ENCODE measurements around the gene ZFAND6. TPM values are rescaled to one million over a fixed set of nuclear protein-coding genes. Genes with fewer than 3 reads are reported as not detected.
A peak's percentile ranks its signal among the peaks of the same experiment; 100 is the strongest.
"Not testable (repeated sequence)": the region's sequence is repeated elsewhere in the genome, so short reads cannot be mapped to it uniquely, and the experiment has no call there.

The ZFAND6 gene
- total RNA-seq, 4 donors from 2014 or later = 119 to 452 (median 172) TPM

- Histone ChIP-seq H3K27ac (peak within 1 kb of the TSS; percentile 77 to 91), H3K9me3 (no peaks in the 10 kb centered on the region), H3K4me1 (peaks cover 0 to 3% of the 10 kb centered on the region in 2 donors), H3K36me3 (no peaks in the 10 kb centered on the region), H3K4me3 (peak within 1 kb of the TSS; percentile 76 to 81), H3K27me3 (no peaks in the 10 kb centered on the region)
- TF ChIP-seq, protein P1, sequence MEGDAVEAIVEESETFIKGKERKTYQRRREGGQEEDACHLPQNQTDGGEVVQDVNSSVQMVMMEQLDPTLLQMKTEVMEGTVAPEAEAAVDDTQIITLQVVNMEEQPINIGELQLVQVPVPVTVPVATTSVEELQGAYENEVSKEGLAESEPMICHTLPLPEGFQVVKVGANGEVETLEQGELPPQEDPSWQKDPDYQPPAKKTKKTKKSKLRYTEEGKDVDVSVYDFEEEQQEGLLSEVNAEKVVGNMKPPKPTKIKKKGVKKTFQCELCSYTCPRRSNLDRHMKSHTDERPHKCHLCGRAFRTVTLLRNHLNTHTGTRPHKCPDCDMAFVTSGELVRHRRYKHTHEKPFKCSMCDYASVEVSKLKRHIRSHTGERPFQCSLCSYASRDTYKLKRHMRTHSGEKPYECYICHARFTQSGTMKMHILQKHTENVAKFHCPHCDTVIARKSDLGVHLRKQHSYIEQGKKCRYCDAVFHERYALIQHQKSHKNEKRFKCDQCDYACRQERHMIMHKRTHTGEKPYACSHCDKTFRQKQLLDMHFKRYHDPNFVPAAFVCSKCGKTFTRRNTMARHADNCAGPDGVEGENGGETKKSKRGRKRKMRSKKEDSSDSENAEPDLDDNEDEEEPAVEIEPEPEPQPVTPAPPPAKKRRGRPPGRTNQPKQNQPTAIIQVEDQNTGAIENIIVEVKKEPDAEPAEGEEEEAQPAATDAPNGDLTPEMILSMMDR (IDR thresholded peaks at IDR 0.05) = no peak
- TF ChIP-seq POLR2A (IDR thresholded peaks at IDR 0.05) = peak; percentile 21 to 41
- intact Hi-C loops (cut with DNase I; ENCODE audit: low total_unique reads) = loop anchor here (2.0 kb wide), 1 partner anchor 94 kb away; the partner anchor contains the start of gene ZFAND6
- no peak for DNase-seq
Measured at GRCh38 chr15:80152896-80153876, 93.7 kb downstream of the ZFAND6 start, which contains the start of gene FAH. Gene FAH (plus strand): TSS chr15:80152999. CDS start chr15:80153055, 56 bp downstream.

DNA sequence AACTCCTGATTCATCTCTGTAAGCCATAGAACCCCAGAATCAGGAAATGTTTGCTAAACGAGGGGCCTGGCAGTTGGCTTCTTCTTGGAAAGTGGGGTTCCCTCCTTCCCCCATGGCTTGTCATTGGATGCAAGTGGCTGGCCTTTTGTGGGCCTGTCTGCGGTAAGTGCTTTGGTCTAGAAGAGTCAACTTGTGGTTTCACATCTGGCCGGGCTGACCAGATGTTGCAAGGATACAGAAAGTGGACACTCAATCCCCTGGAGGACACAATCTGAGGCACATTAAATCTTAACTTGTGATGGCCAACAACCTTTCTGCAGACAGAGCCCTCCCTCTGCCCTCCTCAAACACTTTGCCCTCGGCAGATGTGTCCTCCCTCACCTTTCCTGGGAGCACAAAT lies 94.4 kb downstream of the ZFAND6 start:
- H3K27me3 ChIP-seq = no peaks in the 10 kb centered on the region
- DNase-seq = no peak
- H3K36me3 ChIP-seq = no peaks in the 10 kb centered on the region
- H3K4me3 ChIP-seq = peak overlapping the region in 1 of 2 donors; percentile 81
- peaks cover 0 to 3% of the 10 kb centered on the region in 2 donors for H3K4me1 ChIP-seq
- H3K9me3 ChIP-seq = no peaks in the 10 kb centered on the region
- peak overlapping the region; percentile 77 to 91 for H3K27ac ChIP-seq
- intact Hi-C loops (cut with DNase I; ENCODE audit: low total_unique reads) = loop anchor here (2.0 kb wide), 1 partner anchor 95 kb away; the partner anchor contains the start of gene ZFAND6
- TF ChIP-seq, protein P1 (IDR thresholded peaks at IDR 0.05) = no peak
- no peak for TF ChIP-seq POLR2A (IDR thresholded peaks at IDR 0.05)

GRCh38 chr15:80154336-80154735 lies 94.9 kb downstream of the ZFAND6 start:
- no peaks in the 10 kb centered on the region for H3K36me3 ChIP-seq
- no peaks in the 10 kb centered on the region for H3K27me3 ChIP-seq
- intact Hi-C loops (cut with DNase I; ENCODE audit: low total_unique reads) = no loop called here
- H3K4me3 ChIP-seq = no peak overlapping the region
- TF ChIP-seq, protein P1 (IDR thresholded peaks at IDR 0.05) = no peak
- no peak for TF ChIP-seq POLR2A (IDR thresholded peaks at IDR 0.05)
- H3K9me3 ChIP-seq = no peaks in the 10 kb centered on the region
- peaks cover 0 to 3% of the 10 kb centered on the region in 2 donors for H3K4me1 ChIP-seq
- H3K27ac ChIP-seq = no peak overlapping the region
- DNase-seq = no peak

GRCh38 chr15:80155001-80155377 lies 95.5 kb downstream of the ZFAND6 start:
- H3K36me3 ChIP-seq = no peaks in the 10 kb centered on the region
- H3K4me3 ChIP-seq = no peak overlapping the region
- H3K27ac ChIP-seq = no peak overlapping the region
- H3K27me3 ChIP-seq = no peaks in the 10 kb centered on the region
- DNase-seq = no peak
- H3K4me1 ChIP-seq = peaks cover 0 to 3% of the 10 kb centered on the region in 2 donors
- no peaks in the 10 kb centered on the region for H3K9me3 ChIP-seq
- intact Hi-C loops (cut with DNase I; ENCODE audit: low total_unique reads) = no loop called here
- TF ChIP-seq, protein P1 (IDR thresholded peaks at IDR 0.05) = no peak
- no peak for TF ChIP-seq POLR2A (IDR thresholded peaks at IDR 0.05)

GRCh38 chr15:80155378-80156175 lies 96.1 kb downstream of the ZFAND6 start:
- peak in 1 of 2 donors; percentile 42 for DNase-seq
- H3K36me3 ChIP-seq; intact Hi-C loops (cut with DNase I; ENCODE audit: low total_unique reads); H3K27ac ChIP-seq; H3K4me3 ChIP-seq; H3K9me3 ChIP-seq; H3K4me1 ChIP-seq; H3K27me3 ChIP-seq: not testable (repeated sequence)
